Gastroesophageal sphincter (tissue), 4 donors: Measurements from ENCODE around the gene RYR2. TPM values are rescaled to one million over a fixed set of nuclear protein-coding genes. Genes with fewer than 3 reads are reported as not detected.

ENCODE experiments used
- ATAC-seq: fragments of 150-250 bp; one replicate; pipeline ENCODE4 v1.9.1; 2016; ENCODE audit warnings: mild to moderate bottlenecking, moderate library complexity
- H3K27ac ChIP-seq, 4 donors: fragments of 200-600 bp; sonication (generic) in 3 of 4; 1 replicate in 3 of 4; 2 replicates in 1 of 4; pipeline ENCODE4 v1.5.1; 2016 to 2019
- H3K27me3 ChIP-seq: fragments of 200-600 bp; sonication (generic); one replicate; pipeline ENCODE4 v1.5.1; 2019
- H3K36me3 ChIP-seq, 2 donors: fragments of 200-600 bp; sonication (generic); one replicate each; pipeline ENCODE4 v1.5.1; 2019; ENCODE audit warnings: control low read depth in 1 of 2
- H3K4me1 ChIP-seq, 3 donors: fragments of 200-600 bp; sonication (generic); 1 replicate in 2 of 3; 2 replicates in 1 of 3; pipeline ENCODE4 v1.5.1; 2016 to 2019; ENCODE audit warnings: control low read depth in 2 of 3
- H3K4me3 ChIP-seq, 2 donors: fragments of 200-600 bp; sonication (generic); one replicate each; pipeline ENCODE4 v1.5.1; 2019; ENCODE audit warnings: mild to moderate bottlenecking in 1 of 2, moderate library complexity in 1 of 2
- H3K9me3 ChIP-seq, 3 donors: fragments of 200-600 bp; sonication (generic); one replicate each; pipeline ENCODE4 v1.5.1; 2017 to 2019; ENCODE audit warnings: control low read depth in 2 of 3
- CTCF ChIP-seq, 4 experiments: fragments of 200-600 bp in 2 of 4; fragments of 450-650 bp in 2 of 4; sonication (generic) in 1 of 4; IDR thresholded peaks; one replicate each; pipeline ENCODE4 v1.5.1; 2017 to 2019; ENCODE audit warnings: antibody characterized with exemption in 4 of 4, mild to moderate bottlenecking in 2 of 4, moderate library complexity in 2 of 4
- EP300 ChIP-seq: sonication (generic); formaldehyde crosslinking; IDR thresholded peaks from one replicate; pipeline ENCODE4 v1.6.1; 2017; ENCODE audit warnings: antibody characterized with exemption, mild to moderate bottlenecking
- POLR2A ChIP-seq, 2 donors: fragments of 450-650 bp; IDR thresholded peaks; one replicate each; pipeline ENCODE4 v1.6.1; 2017; ENCODE audit warnings: antibody characterized with exemption in 2 of 2, mild to moderate bottlenecking in 2 of 2, moderate library complexity in 1 of 2
- POLR2AphosphoS5 ChIP-seq: sonication (generic); formaldehyde crosslinking; IDR thresholded peaks from one replicate; pipeline ENCODE4 v1.6.1; 2017; ENCODE audit warnings: antibody characterized with exemption
- WGBS, 2 donors: methylation state at CpG; one replicate each; pipeline ENCODE4 v1.1.5; 2018; ENCODE audit warnings: low coverage in 1 of 2; 5-methylcytosine and 5-hydroxymethylcytosine counted together
- total RNA-seq, 4 donors: library from RNA; depleted of rRNA; stranded (reverse); fragments of >200 nt; gene quantifications; one replicate each; pipeline ENCODE4 v1.1.0, GENCODE V29; 2016

The RYR2 gene
- total RNA-seq, 4 donors from 2014 or later, result 27.4 to 78.8 (median 42.7) TPM

- Histone ChIP-seq H3K27me3 (no peaks in the 10 kb centered on the region), H3K9me3 (no peaks in the 10 kb centered on the region), H3K27ac (no peak overlapping the region), H3K4me1 (no peaks in the 10 kb centered on the region), H3K4me3 (no peak overlapping the region), H3K36me3 (peaks cover 0 to 15% of the 10 kb centered on the region in 2 donors)
- WGBS, 2 donors, result 0 to 29% methylated on average over 2 of the region's 2 CpGs
- TF ChIP-seq CTCF (IDR thresholded peaks at IDR 0.05), result no peak
- no peak for TF ChIP-seq EP300
- no peak for TF ChIP-seq POLR2A (IDR thresholded peaks at IDR 0.05)
- no peak for TF ChIP-seq POLR2AphosphoS5
- ATAC-seq, result no peak
Observed at GRCh38 chr1:237471956-237472355, 430.0 kb downstream of the RYR2 start.

- H3K9me3 ChIP-seq, result no peaks in the 10 kb centered on the region
- no peak overlapping the region for H3K4me3 ChIP-seq
- no peak for TF ChIP-seq CTCF (IDR thresholded peaks at IDR 0.05)
- no peak for TF ChIP-seq POLR2A (IDR thresholded peaks at IDR 0.05)
- TF ChIP-seq POLR2AphosphoS5, result no peak
- no peak for ATAC-seq
- no peaks in the 10 kb centered on the region for H3K27me3 ChIP-seq
- no peaks in the 10 kb centered on the region for H3K4me1 ChIP-seq
- H3K36me3 ChIP-seq, result peaks cover 0 to 15% of the 10 kb centered on the region in 2 donors
- WGBS, 2 donors, result 85 to 87% methylated on average over 4 to 5 of the region's 5 CpGs
- H3K27ac ChIP-seq, result no peak overlapping the region
Observed at GRCh38 chr1:237473854-237474253, 431.9 kb downstream of the RYR2 start.

GRCh38 chr1:237478082-237478481, 436.1 kb downstream of the RYR2 start:
- Histone ChIP-seq H3K27ac (no peak overlapping the region), H3K36me3 (peaks cover 0 to 6% of the 10 kb centered on the region in 2 donors), H3K27me3 (no peaks in the 10 kb centered on the region), H3K4me1 (no peaks in the 10 kb centered on the region), H3K4me3 (no peak overlapping the region), H3K9me3 (no peaks in the 10 kb centered on the region)
- ATAC-seq, result no peak
- no peak for TF ChIP-seq EP300
- TF ChIP-seq CTCF (IDR thresholded peaks at IDR 0.05), result no peak
- no peak for TF ChIP-seq POLR2AphosphoS5
- TF ChIP-seq POLR2A (IDR thresholded peaks at IDR 0.05), result no peak
- 50 to 56% methylated on average over 4 of the region's 4 CpGs for WGBS, 2 donors

- Histone ChIP-seq H3K27ac (no peak overlapping the region), H3K27me3 (no peaks in the 10 kb centered on the region), H3K9me3 (no peaks in the 10 kb centered on the region), H3K36me3 (peaks cover 0 to 1% of the 10 kb centered on the region in 2 donors), H3K4me3 (no peak overlapping the region), H3K4me1 (no peaks in the 10 kb centered on the region)
- no peak for ATAC-seq
- 91 to 92% methylated on average over 3 of the region's 3 CpGs for WGBS, 2 donors
- TF ChIP-seq EP300 (no peak), POLR2AphosphoS5 (no peak), POLR2A (IDR thresholded peaks at IDR 0.05) (no peak), CTCF (IDR thresholded peaks at IDR 0.05) (no peak)
Observed at GRCh38 chr1:237478842-237479241, 436.9 kb downstream of the RYR2 start.

- H3K27ac ChIP-seq, result no peak overlapping the region
- H3K4me1 ChIP-seq, result no peaks in the 10 kb centered on the region
- no peaks in the 10 kb centered on the region for H3K27me3 ChIP-seq
- H3K9me3 ChIP-seq, result no peaks in the 10 kb centered on the region
- H3K36me3 ChIP-seq, result no peaks in the 10 kb centered on the region
- ATAC-seq, result no peak
- no peak overlapping the region for H3K4me3 ChIP-seq
- TF ChIP-seq EP300, result no peak
- 83 to 96% methylated on average over 2 of the region's 2 CpGs for WGBS, 2 donors
Observed at GRCh38 chr1:237482777-237483176, 440.8 kb downstream of the RYR2 start.
